Prostate gland (tissue), 2 donors: ENCODE data around the gene CERS3.

Experiments
- POLR2A ChIP-seq: fragments of 450-650 bp; IDR thresholded peaks from one replicate; pipeline ENCODE4 v1.6.1; 2016; ENCODE audit warnings: antibody characterized with exemption, mild to moderate bottlenecking
- POLR2AphosphoS5 ChIP-seq: sonication (generic); formaldehyde crosslinking; IDR thresholded peaks from one replicate; pipeline ENCODE4 v1.6.1; 2017; ENCODE audit warnings: antibody characterized with exemption
- TF ChIP-seq, protein P1 (sequence below), 4 experiments: fragments of 200-600 bp in 2 of 4; fragments of 450-650 bp in 2 of 4; sonication (generic) in 2 of 4; IDR thresholded peaks; 1 replicate in 3 of 4; 2 replicates in 1 of 4; pipeline ENCODE4 v1.5.1; 2016 to 2019; ENCODE audit warnings: antibody characterized with exemption in 4 of 4, mild to moderate bottlenecking in 2 of 4, moderate library complexity in 2 of 4

DNA sequence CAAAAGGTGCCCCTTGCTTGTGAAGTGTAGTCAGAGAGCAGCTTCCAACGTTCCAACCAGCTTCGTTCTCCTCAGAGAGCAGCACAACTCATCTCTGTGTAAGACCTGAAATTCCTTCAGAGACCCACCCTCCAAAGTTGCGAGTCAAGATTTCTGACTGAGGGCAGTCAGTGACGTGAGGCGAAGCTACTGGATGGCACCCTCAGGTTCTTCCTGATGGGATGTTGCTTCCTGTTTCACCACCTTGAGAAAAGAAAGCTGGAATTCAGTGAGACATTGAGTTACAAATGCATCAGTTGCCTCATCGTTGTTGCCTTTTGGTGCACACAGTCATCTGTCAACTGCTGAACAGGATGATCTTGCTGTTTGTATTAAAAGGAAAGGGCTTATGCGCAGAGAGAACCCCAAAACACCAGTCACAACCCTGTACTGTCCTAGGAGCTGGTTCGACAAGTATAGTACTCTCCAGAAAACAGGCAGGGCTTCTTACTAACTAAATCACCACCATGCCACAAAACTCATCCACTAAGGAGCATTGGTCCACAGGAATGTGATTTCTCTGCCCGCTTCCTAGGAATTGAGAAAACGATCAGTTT, at the start of gene CERS3:
- TF ChIP-seq, protein P1, sequence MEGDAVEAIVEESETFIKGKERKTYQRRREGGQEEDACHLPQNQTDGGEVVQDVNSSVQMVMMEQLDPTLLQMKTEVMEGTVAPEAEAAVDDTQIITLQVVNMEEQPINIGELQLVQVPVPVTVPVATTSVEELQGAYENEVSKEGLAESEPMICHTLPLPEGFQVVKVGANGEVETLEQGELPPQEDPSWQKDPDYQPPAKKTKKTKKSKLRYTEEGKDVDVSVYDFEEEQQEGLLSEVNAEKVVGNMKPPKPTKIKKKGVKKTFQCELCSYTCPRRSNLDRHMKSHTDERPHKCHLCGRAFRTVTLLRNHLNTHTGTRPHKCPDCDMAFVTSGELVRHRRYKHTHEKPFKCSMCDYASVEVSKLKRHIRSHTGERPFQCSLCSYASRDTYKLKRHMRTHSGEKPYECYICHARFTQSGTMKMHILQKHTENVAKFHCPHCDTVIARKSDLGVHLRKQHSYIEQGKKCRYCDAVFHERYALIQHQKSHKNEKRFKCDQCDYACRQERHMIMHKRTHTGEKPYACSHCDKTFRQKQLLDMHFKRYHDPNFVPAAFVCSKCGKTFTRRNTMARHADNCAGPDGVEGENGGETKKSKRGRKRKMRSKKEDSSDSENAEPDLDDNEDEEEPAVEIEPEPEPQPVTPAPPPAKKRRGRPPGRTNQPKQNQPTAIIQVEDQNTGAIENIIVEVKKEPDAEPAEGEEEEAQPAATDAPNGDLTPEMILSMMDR (IDR thresholded peaks at IDR 0.05) = no peak
- no peak for TF ChIP-seq POLR2A
- no peak for TF ChIP-seq POLR2AphosphoS5
